ENCODE results near the gene HOXB3.

DNA sequence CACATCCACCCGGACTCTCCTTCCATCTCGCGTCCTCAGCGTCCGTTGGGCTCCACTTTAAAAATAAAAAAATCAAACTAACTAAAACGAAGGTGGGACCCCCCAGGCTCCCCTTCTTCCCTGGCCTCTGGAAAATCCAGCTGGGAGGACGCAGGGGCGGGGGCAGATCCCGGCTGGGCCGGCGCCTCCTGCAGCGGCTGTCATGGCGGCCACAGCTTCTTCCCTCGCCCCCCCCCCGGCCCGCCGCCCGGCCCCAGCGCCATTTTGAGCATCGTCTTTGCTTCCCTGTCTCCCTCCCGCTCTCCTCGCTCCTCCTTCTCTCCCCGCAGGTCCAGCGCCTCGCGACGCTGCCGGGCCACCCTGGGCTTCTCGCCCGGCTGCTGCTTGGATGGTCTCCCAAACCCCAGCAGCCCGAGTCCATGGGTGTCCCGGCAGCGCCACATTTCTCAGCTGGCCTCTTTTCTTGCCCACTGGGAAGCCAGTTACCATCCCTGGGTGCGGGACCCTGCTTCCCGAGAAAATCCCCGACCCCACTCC lies 48.4 kb downstream of the HOXB3 start:
- TF ChIP-seq CTCF (IDR thresholded peaks at IDR 0.05; ENCODE audit: low read length), result no peak
- no peak for TF ChIP-seq EZH2 (IDR thresholded peaks at IDR 0.05; ENCODE audit: borderline replicate concordance, low read length)
